IMR-90 (cell line): ENCODE data around the gene PSMD4. TPM values are rescaled to one million over a fixed set of nuclear protein-coding genes. Genes with fewer than 3 reads are reported as not detected.

ENCODE experiments used
- ATAC-seq: fragments of 200-7000 bp; cut with Tn5 transposase; 2 replicates; pipeline ENCODE4 v1.9.1; 2020; ENCODE audit warnings: low read depth, mild to moderate bottlenecking, moderate library complexity
- BruUV-seq: library from RNA; stranded (reverse); fragments of 400-500 nt; replicated peaks from 2 replicates; lab custom pipeline; 2021; lab: Mats Ljungman, UMichigan
- CTCF ChIA-PET: fragments of 300-600 bp; formaldehyde crosslinking; extraction: SDS; loops from one replicate; lab custom pipeline; 2021; ENCODE audit warnings: antibody characterized with exemption; lab: Yijun Ruan, JAX
- POLR2A ChIA-PET: fragments of 300-600 bp; sonication (Branson Sonifier 250); formaldehyde crosslinking; loops from one replicate; lab custom pipeline; 2022; ENCODE audit warnings: antibody characterized with exemption; ENCODE audit not compliant: unreplicated experiment; lab: Charles Lee
- DNase-seq: peaks from one replicate; pipeline ENCODE4 v3.0.0; 2013
- H2AFZ ChIP-seq: replicated peaks from 2 replicates; pipeline ENCODE3; 2013; ENCODE audit warnings: low read length, mild to moderate bottlenecking; ENCODE audit not compliant: poor library complexity
- H2AK5ac ChIP-seq: 2 replicates; pipeline ENCODE4 v1.6.1; 2013; ENCODE audit warnings: low read depth, low read length, inconsistent platforms
- H2AK9ac ChIP-seq: replicated peaks from 2 replicates; pipeline ENCODE3; 2013; ENCODE audit warnings: mild to moderate bottlenecking, low read depth, low read length, moderate library complexity; ENCODE audit not compliant: poor library complexity
- H2BK120ac ChIP-seq: 2 replicates; pipeline ENCODE4 v1.6.1; 2013; ENCODE audit warnings: low read depth, low read length, inconsistent platforms
- H2BK15ac ChIP-seq: 3 replicates; pipeline ENCODE4 v1.6.1; 2013; ENCODE audit warnings: low read depth, low read length, inconsistent platforms
- H2BK20ac ChIP-seq: 2 replicates; pipeline ENCODE4 v1.6.1; 2013; ENCODE audit warnings: low read depth, mild to moderate bottlenecking, inconsistent platforms, low read length, moderate library complexity
- H2BK5ac ChIP-seq: 2 replicates; pipeline ENCODE4 v1.6.1; 2013; ENCODE audit warnings: mild to moderate bottlenecking, low read depth, low read length, inconsistent platforms; ENCODE audit not compliant: poor library complexity, severe bottlenecking
- H3K14ac ChIP-seq: replicated peaks from 2 replicates; pipeline ENCODE4 v1.6.1; 2013; ENCODE audit warnings: low read depth, low read length, inconsistent platforms
- H3K18ac ChIP-seq: 2 replicates; pipeline ENCODE4 v1.6.1; 2013; ENCODE audit warnings: low read depth, low read length, control low read depth
- H3K23ac ChIP-seq: 2 replicates; pipeline ENCODE4 v1.6.1; 2013; ENCODE audit warnings: low read depth, low read length, inconsistent platforms
- H3K27ac ChIP-seq: 2 replicates; pipeline ENCODE4 v1.5.1; 2013; ENCODE audit warnings: mild to moderate bottlenecking, control low read depth, low read length; ENCODE audit not compliant: insufficient read depth
- H3K27me3 ChIP-seq: 2 replicates; pipeline ENCODE4 v1.6.1; 2013; ENCODE audit warnings: low read length; ENCODE audit not compliant: control insufficient read depth, insufficient read depth
- H3K36me3 ChIP-seq: 2 replicates; pipeline ENCODE4 v1.6.1; 2013; ENCODE audit warnings: low read length, mixed read lengths; ENCODE audit not compliant: control insufficient read depth, insufficient read depth
- H3K4ac ChIP-seq: 2 replicates; pipeline ENCODE4 v1.6.1; 2013; ENCODE audit warnings: low read depth, low read length, inconsistent platforms
- H3K4me1 ChIP-seq: 2 replicates; pipeline ENCODE4 v1.6.1; 2013; ENCODE audit warnings: low read length, mixed read lengths; ENCODE audit not compliant: control insufficient read depth, insufficient read depth
- H3K4me2 ChIP-seq: 2 replicates; pipeline ENCODE4 v1.6.1; 2013; ENCODE audit warnings: low read depth, mild to moderate bottlenecking, control low read depth, low read length, moderate library complexity
- H3K4me3 ChIP-seq: 2 replicates; pipeline ENCODE4 v1.5.1; 2013; ENCODE audit warnings: low read depth, mild to moderate bottlenecking, control low read depth, low read length, moderate library complexity; ENCODE audit not compliant: insufficient read depth
- H3K56ac ChIP-seq: 2 replicates; pipeline ENCODE4 v1.6.1; 2013; ENCODE audit warnings: low read length, inconsistent platforms; ENCODE audit not compliant: insufficient read depth; ENCODE audit errors: extremely low read depth
- H3K79me1 ChIP-seq, 2 experiments: 2 replicates each; pipeline ENCODE4 v1.6.1; 2013; ENCODE audit warnings: low read length in 2 of 2, inconsistent platforms in 1 of 2, low read depth in 1 of 2
- H3K9ac ChIP-seq: 2 replicates; pipeline ENCODE4 v1.6.1; 2013; ENCODE audit warnings: low read depth, low read length, control low read depth
- H3K9me1 ChIP-seq: 2 replicates; pipeline ENCODE4 v1.6.1; 2013; ENCODE audit warnings: low read length, inconsistent platforms; ENCODE audit not compliant: insufficient read depth
- H3K9me3 ChIP-seq: 2 replicates; pipeline ENCODE4 v1.6.1; 2013; ENCODE audit warnings: low read length; ENCODE audit not compliant: control insufficient read depth, insufficient read depth
- H4K20me1 ChIP-seq: 2 replicates; pipeline ENCODE4 v1.6.1; 2013; ENCODE audit warnings: low read length, inconsistent platforms; ENCODE audit not compliant: insufficient read depth
- H4K5ac ChIP-seq: 2 replicates; pipeline ENCODE4 v1.6.1; 2013; ENCODE audit warnings: mild to moderate bottlenecking, low read depth, low read length, control low read depth
- H4K8ac ChIP-seq, 2 experiments: 2 replicates each; pipeline ENCODE4 v1.6.1; 2013; ENCODE audit warnings: low read depth in 2 of 2, low read length in 2 of 2, control low read depth in 1 of 2, inconsistent platforms in 1 of 2
- H4K91ac ChIP-seq: 2 replicates; pipeline ENCODE4 v1.6.1; 2013; ENCODE audit warnings: low read depth, low read length, inconsistent platforms; ENCODE audit not compliant: insufficient read depth
- RAD21 ChIP-seq: IDR thresholded peaks from 2 replicates; pipeline ENCODE4 v1.6.1; 2012; ENCODE audit warnings: low read length, improper control_type of control experiment
- SMC3 ChIP-seq: fragments of 150-350 bp; IDR thresholded peaks from 2 replicates; pipeline ENCODE4 v1.6.1; 2016; ENCODE audit warnings: low read depth, mild to moderate bottlenecking, antibody characterized with exemption, low read length, moderate library complexity
- WGBS, 2 experiments: methylation state at CpG; one replicate each; pipeline versions ENCODE4 v1.1.5 to v1.1.7; 2013; ENCODE audit warnings: missing lambda C conversion rate in 2 of 2; ENCODE audit not compliant: insufficient read length in 1 of 2; ENCODE audit errors: extremely low coverage in 2 of 2; 5-methylcytosine and 5-hydroxymethylcytosine counted together
- dilution Hi-C: fragments of 300-500 bp; cut with HindIII; formaldehyde crosslinking; loops from one replicate; pipeline ENCODE4 v1.14.3; 2018; ENCODE audit warnings: low sequenced_read_pairs; ENCODE audit not compliant: unreplicated experiment
- in situ Hi-C: fragments of 300-500 bp; cut with MboI; formaldehyde crosslinking; loops from 3 replicates; pipeline ENCODE4 v1.14.3; 2019; ENCODE audit warnings: low sequenced_read_pairs, inconsistent platforms, mixed read lengths
- intact Hi-C: fragments of 100-400 bp; cut with micrococcal nuclease; formaldehyde crosslinking; loops from 2 replicates; pipeline ENCODE4 v1.10.0; 2022
- polyA plus RNA-seq, 3 experiments: library from polyadenylated mRNA; depleted of rRNA; stranded (reverse); fragments of >200 nt; gene quantifications; 2 replicates each; pipeline ENCODE4 v1.2.3, GENCODE V29; 2012; ENCODE audit warnings: low replicate concordance in 1 of 3
- total RNA-seq: library from RNA; depleted of rRNA; stranded (reverse); fragments of >200 nt; gene quantifications from 2 replicates; pipeline ENCODE4 v1.2.3, GENCODE V29; 2012
- TF ChIP-seq, protein P1 (sequence below): fragments of 150-350 bp; IDR thresholded peaks from 2 replicates; pipeline ENCODE4 v1.6.1; 2016; ENCODE audit warnings: low read depth, mild to moderate bottlenecking, low read length, moderate library complexity, borderline replicate concordance
- TF ChIP-seq, protein P2 (sequence below): fragments of 150-350 bp; IDR thresholded peaks from 2 replicates; pipeline ENCODE4 v1.6.1; 2017; ENCODE audit warnings: mild to moderate bottlenecking, antibody characterized with exemption, low read length, low read depth
- TF ChIP-seq, protein P3 (sequence below): conservative IDR thresholded peaks from 2 replicates; pipeline ENCODE4 v1.5.1; 2012; ENCODE audit warnings: mild to moderate bottlenecking, low read depth, low read length, improper control_type of control experiment

PSMD4 gene
- total and polyA plus RNA-seq, 2 of the 4 experiments (the other 2 are of a cell fraction), result 289 to 314 TPM

DNA sequence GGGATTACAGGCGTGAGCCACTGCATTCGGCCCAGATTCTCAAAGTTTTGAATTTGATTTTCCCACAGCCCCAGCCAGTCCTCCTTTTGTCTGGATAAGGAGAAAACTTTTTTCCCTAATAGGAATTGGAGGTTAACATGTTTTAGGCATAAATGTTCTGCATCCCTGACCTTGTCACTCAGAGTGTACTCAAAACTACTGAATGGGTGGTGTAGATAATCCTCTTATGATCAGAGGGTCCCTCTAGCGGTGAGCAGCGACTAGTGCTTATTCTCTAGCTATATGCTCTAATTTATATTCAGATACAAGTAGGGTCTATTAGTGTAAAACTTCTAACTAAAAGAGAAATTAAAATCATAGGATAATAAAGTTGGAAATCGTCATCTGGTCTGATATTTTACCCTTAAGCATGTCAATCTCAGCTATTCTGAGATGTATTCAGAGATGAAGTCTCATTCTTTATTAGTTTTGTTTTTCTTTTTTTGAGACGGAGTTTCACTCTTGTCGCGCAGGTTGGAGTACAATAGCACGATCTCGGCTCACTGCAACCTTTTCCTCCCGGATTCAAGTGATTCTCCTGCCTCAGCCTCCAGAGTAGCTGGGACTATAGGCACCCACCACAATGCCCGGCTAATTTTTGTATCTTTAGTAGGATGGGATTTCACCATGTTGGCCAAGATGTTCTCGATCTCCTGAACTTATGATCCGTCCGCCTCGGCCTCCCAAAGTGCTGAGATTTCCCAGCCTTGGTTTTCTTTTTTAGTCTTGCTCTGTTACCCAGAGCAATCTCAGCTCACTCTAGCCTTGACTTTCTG is 2.7 kb upstream of the PSMD4 start:
- Histone ChIP-seq H3K4me3 (no peak overlapping the region), H3K9me3 (no peaks in the 10 kb centered on the region), H3K4ac (no peak overlapping the region), H3K36me3 (peaks cover 19% of the 10 kb centered on the region), H2BK20ac (no peak overlapping the region), H3K4me2 (no peak overlapping the region), H3K56ac (no peak overlapping the region), H4K91ac (no peak overlapping the region), H4K20me1 (0 out of 2 replicates have a peak, but pooled peaks cover 4% of the 10 kb centered on the region), H3K9me1 (no peaks in the 10 kb centered on the region), H3K79me1 (peaks cover 6 to 16% of the 10 kb centered on the region in 2 experiments; a peak in 2 of 4 replicates), H2AK5ac (no peak overlapping the region), H2AFZ (no peak overlapping the region), H3K4me1 (peaks cover 7% of the 10 kb centered on the region), H3K23ac (no peak overlapping the region), H3K27ac (no peak overlapping the region), H2BK120ac (no peak overlapping the region), H3K18ac (no peak overlapping the region), H3K27me3 (no peaks in the 10 kb centered on the region), H3K9ac (no peak overlapping the region), H2BK5ac (no peak overlapping the region), H3K14ac (no peak overlapping the region), H4K8ac (no peak overlapping the region), H2AK9ac (no peak overlapping the region), H2BK15ac (no peak overlapping the region), H4K5ac (no peak overlapping the region)
- DNase-seq (peak; percentile 85), ATAC-seq (peak; percentile 55)
- in situ Hi-C loops, result loop anchor here (5.0 kb wide), 1 partner anchor 55 kb away; the partner anchor contains the start of gene PIP5K1A
- BruUV-seq, result no TSS peak
- intact Hi-C loops, result loop anchor here (1.0 to 10.0 kb wide), 2 partner anchors 56 to 147 kb away; no protein-coding TSS in a partner anchor
- CTCF ChIA-PET, result interaction anchor here (0.6 to 1.5 kb wide), 8 partner anchors 9 to 62 kb away, joined by 3 to 7 read pairs (median 4); partner anchors contain the start of gene VPS72
- TF ChIP-seq, protein P1, sequence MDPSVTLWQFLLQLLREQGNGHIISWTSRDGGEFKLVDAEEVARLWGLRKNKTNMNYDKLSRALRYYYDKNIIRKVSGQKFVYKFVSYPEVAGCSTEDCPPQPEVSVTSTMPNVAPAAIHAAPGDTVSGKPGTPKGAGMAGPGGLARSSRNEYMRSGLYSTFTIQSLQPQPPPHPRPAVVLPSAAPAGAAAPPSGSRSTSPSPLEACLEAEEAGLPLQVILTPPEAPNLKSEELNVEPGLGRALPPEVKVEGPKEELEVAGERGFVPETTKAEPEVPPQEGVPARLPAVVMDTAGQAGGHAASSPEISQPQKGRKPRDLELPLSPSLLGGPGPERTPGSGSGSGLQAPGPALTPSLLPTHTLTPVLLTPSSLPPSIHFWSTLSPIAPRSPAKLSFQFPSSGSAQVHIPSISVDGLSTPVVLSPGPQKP, result no peak
- TF ChIP-seq, protein P2, sequence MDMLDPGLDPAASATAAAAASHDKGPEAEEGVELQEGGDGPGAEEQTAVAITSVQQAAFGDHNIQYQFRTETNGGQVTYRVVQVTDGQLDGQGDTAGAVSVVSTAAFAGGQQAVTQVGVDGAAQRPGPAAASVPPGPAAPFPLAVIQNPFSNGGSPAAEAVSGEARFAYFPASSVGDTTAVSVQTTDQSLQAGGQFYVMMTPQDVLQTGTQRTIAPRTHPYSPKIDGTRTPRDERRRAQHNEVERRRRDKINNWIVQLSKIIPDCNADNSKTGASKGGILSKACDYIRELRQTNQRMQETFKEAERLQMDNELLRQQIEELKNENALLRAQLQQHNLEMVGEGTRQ, result no peak
- TF ChIP-seq RAD21 (peak; percentile 75), SMC3 (peak; percentile 64)
- TF ChIP-seq, protein P3, sequence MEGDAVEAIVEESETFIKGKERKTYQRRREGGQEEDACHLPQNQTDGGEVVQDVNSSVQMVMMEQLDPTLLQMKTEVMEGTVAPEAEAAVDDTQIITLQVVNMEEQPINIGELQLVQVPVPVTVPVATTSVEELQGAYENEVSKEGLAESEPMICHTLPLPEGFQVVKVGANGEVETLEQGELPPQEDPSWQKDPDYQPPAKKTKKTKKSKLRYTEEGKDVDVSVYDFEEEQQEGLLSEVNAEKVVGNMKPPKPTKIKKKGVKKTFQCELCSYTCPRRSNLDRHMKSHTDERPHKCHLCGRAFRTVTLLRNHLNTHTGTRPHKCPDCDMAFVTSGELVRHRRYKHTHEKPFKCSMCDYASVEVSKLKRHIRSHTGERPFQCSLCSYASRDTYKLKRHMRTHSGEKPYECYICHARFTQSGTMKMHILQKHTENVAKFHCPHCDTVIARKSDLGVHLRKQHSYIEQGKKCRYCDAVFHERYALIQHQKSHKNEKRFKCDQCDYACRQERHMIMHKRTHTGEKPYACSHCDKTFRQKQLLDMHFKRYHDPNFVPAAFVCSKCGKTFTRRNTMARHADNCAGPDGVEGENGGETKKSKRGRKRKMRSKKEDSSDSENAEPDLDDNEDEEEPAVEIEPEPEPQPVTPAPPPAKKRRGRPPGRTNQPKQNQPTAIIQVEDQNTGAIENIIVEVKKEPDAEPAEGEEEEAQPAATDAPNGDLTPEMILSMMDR, result peak; percentile 89
- 91% methylated on average over 4 of the region's 16 CpGs; no CpG with 5 or more reads in 1 of the 2 experiments for WGBS, 2 experiments
- dilution Hi-C loops, result no loop called here
- POLR2A ChIA-PET, result no interaction called here
